Measurements from ENCODE around the gene ABTB2. TPM values are rescaled to one million over a fixed set of nuclear protein-coding genes. Genes with fewer than 3 reads are reported as not detected.
A peak's percentile ranks its signal among the peaks of the same experiment; 100 is the strongest.

The ABTB2 gene
- total and polyA plus RNA-seq, 9 of the 15 experiments (the other 6 are each of a cell fraction or from before 2014, with no cell fraction given), result 0.03 to 0.18 (median 0.12) TPM; not detected in 2

DNA sequence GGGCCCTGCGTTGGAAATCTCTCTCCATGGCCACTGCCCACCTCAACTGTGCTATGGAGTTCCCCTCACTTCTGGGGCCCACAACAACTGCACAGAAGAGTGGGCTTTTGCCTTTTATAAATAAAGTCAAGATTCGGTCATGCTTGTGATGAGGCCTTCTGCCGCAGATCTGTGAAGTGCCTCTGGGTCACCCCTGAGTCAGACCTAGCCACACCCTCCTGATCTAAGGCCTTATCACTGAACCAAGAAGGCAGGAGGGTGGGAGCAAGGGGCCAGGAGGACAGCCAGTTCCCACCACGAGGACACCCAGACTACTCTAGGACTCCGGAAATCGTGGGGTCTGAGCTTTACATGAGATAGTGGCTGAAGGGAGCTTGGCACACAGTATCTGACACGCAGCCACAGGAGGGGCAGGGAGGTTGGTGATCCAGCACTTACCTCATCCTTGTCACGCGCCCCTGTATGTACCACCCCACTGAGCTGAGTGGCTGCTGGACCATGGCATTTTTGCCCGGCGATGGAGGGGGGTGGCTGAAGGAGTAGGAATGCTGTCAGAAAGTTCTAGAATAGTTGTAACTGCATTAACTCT is 115.7 kb downstream of the ABTB2 start (continued):
- TF ChIP-seq, protein P1, sequence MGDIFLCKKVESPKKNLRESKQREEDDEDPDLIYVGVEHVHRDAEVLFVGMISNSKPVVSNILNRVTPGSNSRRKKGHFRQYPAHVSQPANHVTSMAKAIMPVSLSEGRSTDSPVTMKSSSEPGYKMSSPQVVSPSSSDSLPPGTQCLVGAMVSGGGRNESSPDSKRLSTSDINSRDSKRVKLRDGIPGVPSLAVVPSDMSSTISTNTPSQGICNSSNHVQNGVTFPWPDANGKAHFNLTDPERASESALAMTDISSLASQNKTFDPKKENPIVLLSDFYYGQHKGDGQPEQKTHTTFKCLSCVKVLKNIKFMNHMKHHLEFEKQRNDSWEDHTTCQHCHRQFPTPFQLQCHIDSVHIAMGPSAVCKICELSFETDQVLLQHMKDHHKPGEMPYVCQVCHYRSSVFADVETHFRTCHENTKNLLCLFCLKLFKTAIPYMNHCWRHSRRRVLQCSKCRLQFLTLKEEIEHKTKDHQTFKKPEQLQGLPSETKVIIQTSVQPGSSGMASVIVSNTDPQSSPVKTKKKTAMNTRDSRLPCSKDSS (IDR thresholded peaks at IDR 0.05; ENCODE audit: low read depth, partially characterized antibody), result no peak
- TF ChIP-seq CREM (IDR thresholded peaks at IDR 0.05; ENCODE audit: low read depth), result peak; percentile 37; the same call in 1 of the 2 replicates
- no peak for TF ChIP-seq RFX5 (IDR thresholded peaks at IDR 0.05; ENCODE audit: low read depth, low read length)
- TF ChIP-seq, protein P2, sequence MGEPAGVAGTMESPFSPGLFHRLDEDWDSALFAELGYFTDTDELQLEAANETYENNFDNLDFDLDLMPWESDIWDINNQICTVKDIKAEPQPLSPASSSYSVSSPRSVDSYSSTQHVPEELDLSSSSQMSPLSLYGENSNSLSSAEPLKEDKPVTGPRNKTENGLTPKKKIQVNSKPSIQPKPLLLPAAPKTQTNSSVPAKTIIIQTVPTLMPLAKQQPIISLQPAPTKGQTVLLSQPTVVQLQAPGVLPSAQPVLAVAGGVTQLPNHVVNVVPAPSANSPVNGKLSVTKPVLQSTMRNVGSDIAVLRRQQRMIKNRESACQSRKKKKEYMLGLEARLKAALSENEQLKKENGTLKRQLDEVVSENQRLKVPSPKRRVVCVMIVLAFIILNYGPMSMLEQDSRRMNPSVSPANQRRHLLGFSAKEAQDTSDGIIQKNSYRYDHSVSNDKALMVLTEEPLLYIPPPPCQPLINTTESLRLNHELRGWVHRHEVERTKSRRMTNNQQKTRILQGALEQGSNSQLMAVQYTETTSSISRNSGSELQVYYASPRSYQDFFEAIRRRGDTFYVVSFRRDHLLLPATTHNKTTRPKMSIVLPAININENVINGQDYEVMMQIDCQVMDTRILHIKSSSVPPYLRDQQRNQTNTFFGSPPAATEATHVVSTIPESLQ (CRISPR knock-in tag; IDR thresholded peaks at IDR 0.05), result no peak
- TF ChIP-seq, protein P3, sequence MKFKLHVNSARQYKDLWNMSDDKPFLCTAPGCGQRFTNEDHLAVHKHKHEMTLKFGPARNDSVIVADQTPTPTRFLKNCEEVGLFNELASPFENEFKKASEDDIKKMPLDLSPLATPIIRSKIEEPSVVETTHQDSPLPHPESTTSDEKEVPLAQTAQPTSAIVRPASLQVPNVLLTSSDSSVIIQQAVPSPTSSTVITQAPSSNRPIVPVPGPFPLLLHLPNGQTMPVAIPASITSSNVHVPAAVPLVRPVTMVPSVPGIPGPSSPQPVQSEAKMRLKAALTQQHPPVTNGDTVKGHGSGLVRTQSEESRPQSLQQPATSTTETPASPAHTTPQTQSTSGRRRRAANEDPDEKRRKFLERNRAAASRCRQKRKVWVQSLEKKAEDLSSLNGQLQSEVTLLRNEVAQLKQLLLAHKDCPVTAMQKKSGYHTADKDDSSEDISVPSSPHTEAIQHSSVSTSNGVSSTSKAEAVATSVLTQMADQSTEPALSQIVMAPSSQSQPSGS (CRISPR knock-in tag; IDR thresholded peaks at IDR 0.05), result no peak
- TF ChIP-seq PHTF2 (CRISPR knock-in tag; IDR thresholded peaks at IDR 0.05), result no peak
- TF ChIP-seq RBBP5 (IDR thresholded peaks at IDR 0.05; ENCODE audit: borderline replicate concordance, insufficient read depth, low read length, poor library complexity, severe bottlenecking), result no peak
- TF ChIP-seq ZKSCAN3 (CRISPR knock-in tag; IDR thresholded peaks at IDR 0.05), result no peak
- no peak for TF ChIP-seq STAG1 (CRISPR knock-in tag; IDR thresholded peaks at IDR 0.05; ENCODE audit: borderline replicate concordance)
- TF ChIP-seq, protein P4, sequence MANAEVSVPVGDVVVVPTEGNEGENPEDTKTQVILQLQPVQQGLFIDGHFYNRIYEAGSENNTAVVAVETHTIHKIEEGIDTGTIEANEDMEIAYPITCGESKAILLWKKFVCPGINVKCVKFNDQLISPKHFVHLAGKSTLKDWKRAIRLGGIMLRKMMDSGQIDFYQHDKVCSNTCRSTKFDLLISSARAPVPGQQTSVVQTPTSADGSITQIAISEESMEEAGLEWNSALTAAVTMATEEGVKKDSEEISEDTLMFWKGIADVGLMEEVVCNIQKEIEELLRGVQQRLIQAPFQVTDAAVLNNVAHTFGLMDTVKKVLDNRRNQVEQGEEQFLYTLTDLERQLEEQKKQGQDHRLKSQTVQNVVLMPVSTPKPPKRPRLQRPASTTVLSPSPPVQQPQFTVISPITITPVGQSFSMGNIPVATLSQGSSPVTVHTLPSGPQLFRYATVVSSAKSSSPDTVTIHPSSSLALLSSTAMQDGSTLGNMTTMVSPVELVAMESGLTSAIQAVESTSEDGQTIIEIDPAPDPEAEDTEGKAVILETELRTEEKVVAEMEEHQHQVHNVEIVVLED (CRISPR knock-in tag; IDR thresholded peaks at IDR 0.05), result no peak
- TF ChIP-seq KDM1A (IDR thresholded peaks at IDR 0.05), result peak in 1 of 2 experiments; percentile 34; a peak in 1 of 4 replicates
- no peak for TF ChIP-seq TCF7L2 (IDR thresholded peaks at IDR 0.05; ENCODE audit: low read depth, low read length)
- no peak for TF ChIP-seq HOXB6 (CRISPR knock-in tag; IDR thresholded peaks at IDR 0.05; ENCODE audit: borderline replicate concordance)
- TF ChIP-seq ZEB2 (IDR thresholded peaks at IDR 0.05), result 0 out of 2 replicates have a peak, but pooled peaks have one; percentile 19
- no peak for TF ChIP-seq ZNF583 (CRISPR knock-in tag; IDR thresholded peaks at IDR 0.05)
- peak; percentile 72 for TF ChIP-seq ATF3 (IDR thresholded peaks at IDR 0.05)
- TF ChIP-seq ATF3 (CRISPR knock-in tag; conservative IDR thresholded peaks at IDR 0.05), result no peak
- no peak for TF ChIP-seq RNF2 (IDR thresholded peaks at IDR 0.05)

Data from K562 (cell line).